Karpas-422 (cell line): Measurements from ENCODE around the gene SLC35G6. TPM values are rescaled to one million over a fixed set of nuclear protein-coding genes. Genes with fewer than 3 reads are reported as not detected.
A peak's percentile ranks its signal among the peaks of the same experiment; 100 is the strongest.
"Not testable (repeated sequence)": the region's sequence is repeated elsewhere in the genome, so short reads cannot be mapped to it uniquely, and the experiment has no call there.

ENCODE experiments used
- DNase-seq: peaks from one replicate; pipeline ENCODE4 v3.0.0-alpha.2; 2015
- H2AFZ ChIP-seq: fragments of 200-600 bp; sonication (generic); 2 replicates; pipeline ENCODE4 v1.6.1; 2014; ENCODE audit warnings: antibody characterized with exemption, low read length, mixed read lengths
- H3K27ac ChIP-seq: fragments of 200-600 bp; sonication (generic); 2 replicates; pipeline ENCODE4 v1.5.1; 2014; ENCODE audit warnings: mild to moderate bottlenecking, low read length, moderate library complexity
- H3K27me3 ChIP-seq: fragments of 200-600 bp; sonication (generic); 2 replicates; pipeline ENCODE4 v1.6.1; 2014; ENCODE audit warnings: low read length, mixed read lengths
- H3K36me3 ChIP-seq: fragments of 200-600 bp; sonication (generic); 2 replicates; pipeline ENCODE4 v1.6.1; 2014; ENCODE audit warnings: low read length, mixed read lengths; ENCODE audit not compliant: insufficient read depth
- H3K4me1 ChIP-seq: fragments of 200-600 bp; sonication (generic); 2 replicates; pipeline ENCODE4 v1.6.1; 2014; ENCODE audit warnings: mild to moderate bottlenecking, low read length, mixed read lengths
- H3K4me2 ChIP-seq: fragments of 200-600 bp; sonication (generic); 2 replicates; pipeline ENCODE4 v1.6.1; 2014; ENCODE audit warnings: low read length, low read depth, mild to moderate bottlenecking; ENCODE audit not compliant: poor library complexity, severe bottlenecking
- H3K4me3 ChIP-seq: fragments of 200-600 bp; sonication (generic); 2 replicates; pipeline ENCODE4 v1.5.1; 2014; ENCODE audit warnings: mild to moderate bottlenecking, antibody characterized with exemption, low read length, mixed read lengths
- H3K79me2 ChIP-seq: fragments of 200-600 bp; sonication (generic); 2 replicates; pipeline ENCODE4 v1.6.1; 2014; ENCODE audit warnings: mild to moderate bottlenecking, low read length, mixed read lengths
- H3K9ac ChIP-seq: fragments of 200-600 bp; sonication (generic); 2 replicates; pipeline ENCODE4 v1.6.0; 2014; ENCODE audit warnings: low read length
- H3K9me2 ChIP-seq: fragments of 200-600 bp; sonication (generic), shearing (Covaris generic); replicated peaks from 2 replicates; pipeline ENCODE4 v1.6.0; 2014; ENCODE audit warnings: mild to moderate bottlenecking, low read length, moderate library complexity; ENCODE audit not compliant: insufficient read depth
- H3K9me3 ChIP-seq: fragments of 300-700, 200-600 bp; sonication (generic); 2 replicates; pipeline ENCODE4 v1.6.1; 2014; ENCODE audit warnings: low read length, mixed read lengths
- H4K20me1 ChIP-seq: fragments of 200-600 bp; sonication (generic); 2 replicates; pipeline ENCODE4 v1.6.1; 2014; ENCODE audit warnings: mild to moderate bottlenecking, antibody characterized with exemption, low read length, low read depth; ENCODE audit not compliant: insufficient read depth
- total RNA-seq: library from RNA; depleted of rRNA; stranded (reverse); fragments of >200 nt; shearing (Covaris generic); gene quantifications from 2 replicates; pipeline ENCODE4 v1.2.3, GENCODE V29; 2014; ENCODE audit warnings: low replicate concordance

SLC35G6 gene
- total RNA-seq, 1 experiment from 2014 or later: not detected

DNA sequence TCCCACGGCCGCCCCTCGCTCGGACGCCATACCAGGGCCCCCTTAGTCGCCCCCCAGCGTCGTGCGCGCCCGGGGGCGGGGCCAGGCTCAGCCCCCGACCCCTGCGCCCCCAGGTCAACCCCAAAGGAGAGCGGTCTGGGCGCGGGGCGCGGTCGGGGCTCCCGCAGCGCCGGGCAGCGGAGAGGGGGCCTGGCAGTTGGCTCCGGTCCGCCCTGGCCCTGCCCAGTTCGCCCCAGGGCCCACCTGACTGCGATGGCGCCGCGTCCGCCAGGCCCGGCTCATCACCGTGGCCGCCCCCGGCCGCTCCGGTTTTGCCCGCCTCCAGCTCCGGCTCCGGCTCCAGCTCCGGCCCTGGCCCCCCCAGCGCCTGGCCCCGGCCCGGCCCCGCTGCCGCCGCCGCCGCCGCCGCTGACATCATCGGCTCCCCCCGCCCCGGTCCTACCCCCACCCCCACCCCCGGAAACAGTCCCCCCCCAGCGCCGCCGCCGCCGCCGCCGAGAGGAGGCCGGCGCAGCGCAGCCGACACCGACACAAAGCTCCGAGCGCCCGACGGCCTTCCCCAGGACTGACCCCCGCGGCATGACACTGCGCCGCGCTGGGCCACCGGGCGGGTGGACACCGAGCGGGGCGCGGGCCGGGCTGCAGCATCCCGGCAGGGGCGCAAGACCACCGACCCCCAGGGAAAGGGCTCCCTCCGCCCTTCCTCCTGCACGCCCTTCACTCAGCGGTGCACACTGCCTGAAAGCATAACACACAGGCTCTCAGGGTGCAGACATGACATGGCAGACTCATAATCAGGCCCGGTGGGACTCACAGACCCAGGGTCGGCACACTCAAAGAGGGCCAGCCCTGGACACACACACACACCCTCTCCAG is 1.8 kb upstream of the SLC35G6 start, which contains the start of gene ZBTB4:
Gene ZBTB4 (minus strand): TSS at position 419 of the 876 bp plus-strand sequence. CDS start 12,830 bp downstream, outside the sequence.
- no peaks in the 10 kb centered on the region for H3K36me3 ChIP-seq
- no peaks in the 10 kb centered on the region for H3K27me3 ChIP-seq
- H3K9me2 ChIP-seq: no peaks in the 10 kb centered on the region
- peak within 1 kb of the TSS; percentile 78 for H2AFZ ChIP-seq
- peak within 1 kb of the TSS; percentile 85 for H3K4me2 ChIP-seq
- peaks cover 27% of the 10 kb centered on the region for H3K4me1 ChIP-seq
- H4K20me1 ChIP-seq: peaks cover 14% of the 10 kb centered on the region; the same call in 1 of the 2 replicates
- peaks cover 7% of the 10 kb centered on the region for H3K79me2 ChIP-seq
- no peaks in the 10 kb centered on the region for H3K9me3 ChIP-seq
- H3K4me3 ChIP-seq: peak within 1 kb of the TSS; percentile 84
- H3K9ac ChIP-seq: peak within 1 kb of the TSS; percentile 88
- peak; percentile 70 for DNase-seq
- no peak within 1 kb of the TSS for H3K27ac ChIP-seq

GRCh38 chr17:7480089-7480384 is 1.2 kb upstream of the SLC35G6 start:
- Histone ChIP-seq H3K9me3 (no peaks in the 10 kb centered on the region), H3K27me3 (no peaks in the 10 kb centered on the region), H3K9ac (peak overlapping the region; percentile 88), H3K27ac (no peak overlapping the region), H3K9me2 (no peaks in the 10 kb centered on the region), H3K36me3 (no peaks in the 10 kb centered on the region), H3K4me1 (peaks cover 27% of the 10 kb centered on the region), H3K79me2 (peaks cover 13% of the 10 kb centered on the region), H3K4me3 (peak overlapping the region; percentile 61), H2AFZ (no peak overlapping the region; the same call in 1 of the 2 replicates), H4K20me1 (peaks cover 19% of the 10 kb centered on the region; the same call in 1 of the 2 replicates), H3K4me2 (peak overlapping the region; percentile 85)
- DNase-seq: no peak

DNA sequence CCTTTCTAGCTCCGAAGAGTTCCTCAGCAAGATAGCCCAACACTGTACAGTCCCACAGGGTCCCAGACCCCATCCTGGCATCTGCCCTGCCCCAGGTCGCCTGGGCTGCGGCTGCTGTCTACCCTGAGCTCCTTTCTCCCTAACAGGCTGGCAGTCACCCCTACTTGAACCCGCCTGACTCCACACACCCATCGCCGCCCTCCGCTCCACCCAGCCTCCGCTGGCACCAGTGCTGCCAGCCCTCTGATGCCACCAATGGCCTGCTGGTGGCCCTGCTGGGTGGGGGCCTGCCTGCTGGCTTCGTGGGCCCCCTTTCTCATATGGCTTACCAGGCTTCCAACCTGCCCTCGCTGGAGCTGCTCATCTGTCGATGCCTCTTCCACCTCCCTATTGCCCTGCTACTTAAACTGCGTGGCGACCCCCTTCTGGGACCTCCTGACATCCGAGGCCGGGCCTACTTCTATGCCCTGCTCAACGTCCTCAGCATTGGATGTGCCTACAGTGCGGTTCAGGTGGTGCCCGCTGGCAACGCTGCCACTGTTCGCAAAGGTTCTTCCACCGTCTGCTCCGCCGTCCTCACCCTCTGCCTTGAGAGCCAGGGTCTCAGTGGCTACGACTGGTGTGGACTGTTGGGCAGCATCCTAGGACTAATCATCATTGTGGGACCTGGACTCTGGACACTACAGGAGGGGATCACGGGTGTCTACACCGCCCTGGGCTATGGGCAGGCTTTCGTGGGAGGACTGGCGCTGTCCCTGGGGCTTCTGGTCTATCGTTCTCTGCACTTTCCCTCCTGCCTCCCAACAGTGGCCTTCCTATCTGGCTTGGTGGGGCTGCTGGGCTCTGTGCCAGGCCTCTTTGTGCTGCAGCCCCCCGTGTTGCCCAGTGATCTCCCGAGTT is 846 bp downstream of the SLC35G6 start:
- Histone ChIP-seq H3K36me3 (peaks cover 12% of the 10 kb centered on the region; the same call in 1 of the 2 replicates), H3K79me2 (peaks cover 33% of the 10 kb centered on the region), H3K4me1 (peaks cover 43% of the 10 kb centered on the region), H4K20me1 (peaks cover 34% of the 10 kb centered on the region)
- not testable (repeated sequence) for H3K9me3 ChIP-seq, H3K27ac ChIP-seq, H2AFZ ChIP-seq, H3K4me2 ChIP-seq, H3K9ac ChIP-seq, H3K27me3 ChIP-seq, H3K4me3 ChIP-seq, H3K9me2 ChIP-seq, DNase-seq

DNA sequence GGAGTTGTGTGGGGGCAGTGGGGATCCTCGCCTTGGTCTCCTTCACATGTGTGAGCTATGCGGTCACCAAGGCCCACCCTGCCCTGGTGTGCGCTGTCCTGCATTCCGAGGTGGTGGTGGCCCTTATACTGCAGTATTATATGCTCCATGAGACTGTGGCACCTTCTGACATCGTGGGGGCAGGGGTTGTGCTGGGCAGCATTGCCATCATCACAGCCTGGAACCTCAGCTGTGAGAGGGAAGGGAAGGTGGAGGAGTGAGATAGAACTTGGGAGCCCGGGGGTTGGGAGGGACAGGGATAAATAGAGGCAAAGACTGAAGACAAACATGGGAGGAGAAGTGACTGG is 1.5 kb downstream of the SLC35G6 start:
- Histone ChIP-seq H4K20me1 (peaks cover 34% of the 10 kb centered on the region), H3K4me3 (peak overlapping the region; percentile 100), H3K4me1 (peaks cover 49% of the 10 kb centered on the region), H3K36me3 (peaks cover 18% of the 10 kb centered on the region; the same call in 1 of the 2 replicates), H3K9ac (peak overlapping the region; percentile 100), H3K4me2 (peak overlapping the region; percentile 99), H3K79me2 (peaks cover 39% of the 10 kb centered on the region)
- not testable (repeated sequence) for H3K27ac ChIP-seq, H3K9me3 ChIP-seq, DNase-seq, H3K9me2 ChIP-seq, H2AFZ ChIP-seq, H3K27me3 ChIP-seq

DNA sequence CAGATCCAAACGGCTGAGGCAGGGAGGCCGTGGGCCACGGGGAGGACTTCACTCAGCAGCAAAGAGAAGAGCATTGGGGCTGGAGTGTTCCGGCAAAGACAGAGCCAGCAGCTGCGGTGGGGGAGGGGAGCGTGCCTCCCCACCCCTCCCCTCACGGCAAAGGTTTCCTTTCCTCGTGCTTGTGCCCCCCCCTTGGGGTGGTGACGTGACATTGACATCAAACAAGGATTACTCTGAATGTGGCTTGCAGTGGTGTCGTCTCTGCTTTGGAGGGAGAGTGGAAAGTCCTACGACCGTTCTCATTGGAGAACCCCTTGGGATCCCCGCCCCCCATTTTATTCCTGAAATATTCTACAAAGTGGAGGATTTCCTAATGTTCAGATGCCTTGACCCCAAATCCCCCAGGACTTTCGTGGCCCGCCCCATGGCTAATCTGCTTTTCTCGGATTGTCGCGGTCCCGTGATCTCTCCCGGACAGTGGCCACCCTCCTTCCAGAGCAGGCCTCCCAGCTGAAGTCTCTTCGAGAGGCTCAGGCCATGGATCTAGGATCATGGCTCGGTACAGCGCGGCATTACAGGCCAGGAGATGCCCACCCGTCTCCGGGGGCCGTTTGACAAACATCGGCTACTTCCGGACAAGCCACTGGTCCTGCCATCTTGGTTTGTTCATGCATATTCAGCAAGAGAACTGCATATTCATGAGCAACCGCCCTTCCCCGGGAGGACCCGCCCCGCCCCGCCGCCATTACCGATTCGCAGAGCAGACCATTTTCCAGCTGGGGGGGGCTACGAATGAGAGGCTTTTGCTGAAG is 2.2 kb downstream of the SLC35G6 start:
- Histone ChIP-seq H3K4me1 (peaks cover 47% of the 10 kb centered on the region), H3K9me3 (no peaks in the 10 kb centered on the region), H3K9me2 (no peaks in the 10 kb centered on the region), H3K4me2 (peak overlapping the region; percentile 99), H3K4me3 (peak overlapping the region; percentile 100), H3K79me2 (peaks cover 42% of the 10 kb centered on the region), H2AFZ (peak overlapping the region; percentile 97), H4K20me1 (peaks cover 30% of the 10 kb centered on the region), H3K27ac (peak overlapping the region; percentile 92), H3K9ac (peak overlapping the region; percentile 100), H3K27me3 (no peaks in the 10 kb centered on the region), H3K36me3 (peaks cover 18% of the 10 kb centered on the region; the same call in 1 of the 2 replicates)
- peak; percentile 97 for DNase-seq

GRCh38 chr17:7484067-7484918 is 3.0 kb downstream of the SLC35G6 start, which contains the start of gene POLR2A:
Gene POLR2A, plus strand, starts transcription at chr17:7484366.
- peaks cover 38% of the 10 kb centered on the region for H4K20me1 ChIP-seq
- H3K36me3 ChIP-seq: peaks cover 24% of the 10 kb centered on the region
- H3K9me3 ChIP-seq: no peaks in the 10 kb centered on the region
- H3K4me1 ChIP-seq: peaks cover 40% of the 10 kb centered on the region
- no peaks in the 10 kb centered on the region for H3K27me3 ChIP-seq
- no peaks in the 10 kb centered on the region for H3K9me2 ChIP-seq
- peak within 1 kb of the TSS; percentile 100 for H3K4me3 ChIP-seq
- peak; percentile 98 for DNase-seq
- peak within 1 kb of the TSS; percentile 99 for H3K4me2 ChIP-seq
- peaks cover 48% of the 10 kb centered on the region for H3K79me2 ChIP-seq
- peak within 1 kb of the TSS; percentile 92 for H3K27ac ChIP-seq
- peak within 1 kb of the TSS; percentile 100 for H3K9ac ChIP-seq
- peak within 1 kb of the TSS; percentile 97 for H2AFZ ChIP-seq

DNA sequence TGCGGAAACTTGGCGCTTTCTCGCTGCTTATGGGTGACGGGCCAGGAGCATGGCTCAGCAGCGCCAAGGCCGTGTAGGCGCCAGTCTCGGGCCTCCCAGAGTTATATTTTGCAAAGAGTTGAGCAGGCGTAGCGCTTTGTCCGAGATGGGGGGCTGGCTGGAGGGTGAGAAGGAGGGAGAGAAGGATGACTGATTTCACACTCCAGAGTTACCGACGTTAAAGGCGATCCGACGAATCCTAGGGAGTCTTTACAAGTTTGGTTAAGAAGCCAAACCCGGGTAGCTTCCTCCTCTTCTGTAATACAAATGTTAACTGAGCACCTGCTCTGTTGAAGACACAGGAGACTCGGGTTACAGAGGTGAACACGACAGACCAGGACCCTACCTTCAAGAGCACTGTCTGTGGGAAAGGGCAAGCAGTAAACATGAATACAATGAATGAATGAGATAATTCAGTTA is 3.7 kb downstream of the SLC35G6 start:
- no peaks in the 10 kb centered on the region for H3K27me3 ChIP-seq
- H3K79me2 ChIP-seq: peaks cover 55% of the 10 kb centered on the region
- peak overlapping the region; percentile 92 for H3K27ac ChIP-seq
- H3K4me3 ChIP-seq: peak overlapping the region; percentile 100
- H3K9me3 ChIP-seq: no peaks in the 10 kb centered on the region
- H3K4me1 ChIP-seq: peaks cover 36% of the 10 kb centered on the region
- no peak overlapping the region for H2AFZ ChIP-seq
- H3K36me3 ChIP-seq: peaks cover 30% of the 10 kb centered on the region
- H3K4me2 ChIP-seq: peak overlapping the region; percentile 99
- H4K20me1 ChIP-seq: peaks cover 44% of the 10 kb centered on the region
- peak overlapping the region; percentile 87 for H3K9ac ChIP-seq
- DNase-seq: peak; percentile 65
- no peaks in the 10 kb centered on the region for H3K9me2 ChIP-seq
